Esophagus muscularis mucosa (tissue), 4 donors: Measurements from ENCODE around the gene ANK2.

ENCODE experiments used
- CTCF ChIP-seq, 3 experiments: fragments of 200-600 bp in 2 of 3; fragments of 450-650 bp in 1 of 3; sonication (generic) in 2 of 3; IDR thresholded peaks; one replicate each; pipeline ENCODE4 v1.5.1; 2017 to 2019; ENCODE audit warnings: antibody characterized with exemption in 3 of 3, mild to moderate bottlenecking in 2 of 3, moderate library complexity in 1 of 3
- EP300 ChIP-seq: sonication (generic); formaldehyde crosslinking; IDR thresholded peaks from one replicate; pipeline ENCODE4 v1.6.1; 2017; ENCODE audit warnings: antibody characterized with exemption
- POLR2A ChIP-seq: fragments of 450-650 bp; IDR thresholded peaks from one replicate; pipeline ENCODE4 v1.6.1; 2017; ENCODE audit warnings: antibody characterized with exemption, moderate library complexity, mild to moderate bottlenecking, low read depth

GRCh38 chr4:113236916-113237315, 187.5 kb downstream of the ANK2 start:
- no peak for TF ChIP-seq CTCF (IDR thresholded peaks at IDR 0.05)
- TF ChIP-seq POLR2A, result no peak
- no peak for TF ChIP-seq EP300
